HUES64 (cell line): Measurements from ENCODE around the gene OR6S1.
"Not testable (repeated sequence)": the region's sequence is repeated elsewhere in the genome, so short reads cannot be mapped to it uniquely, and the experiment has no call there.

ENCODE experiments used
- H3K27ac ChIP-seq: 2 replicates; pipeline ENCODE4 v1.7.0; 2013; ENCODE audit warnings: low read depth, low read length, inconsistent platforms
- H3K27me3 ChIP-seq: 2 replicates; pipeline ENCODE4 v1.6.1; 2013; ENCODE audit warnings: mild to moderate bottlenecking, low read length; ENCODE audit not compliant: insufficient read depth
- H3K36me3 ChIP-seq: 2 replicates; pipeline ENCODE4 v1.6.1; 2013; ENCODE audit warnings: mild to moderate bottlenecking, low read length; ENCODE audit not compliant: insufficient read depth
- H3K4me1 ChIP-seq: 2 replicates; pipeline ENCODE4 v1.6.1; 2013; ENCODE audit warnings: mild to moderate bottlenecking, low read length, moderate library complexity; ENCODE audit not compliant: insufficient read depth
- H3K4me3 ChIP-seq: 2 replicates; pipeline ENCODE4 v1.5.1; 2013; ENCODE audit warnings: mild to moderate bottlenecking, low read length, moderate library complexity
- H3K9ac ChIP-seq: 2 replicates; pipeline ENCODE4 v1.6.1; 2013; ENCODE audit warnings: mild to moderate bottlenecking, low read depth, low read length
- H3K9me3 ChIP-seq: 2 replicates; pipeline ENCODE4 v1.6.1; 2013; ENCODE audit warnings: low read depth, low read length; ENCODE audit not compliant: insufficient read depth
- WGBS: fragments of 150-250, 120-280 bp; methylation state at CpG from one replicate; pipeline ENCODE4 v1.1.7; 2013; ENCODE audit warnings: missing lambda C conversion rate; 5-methylcytosine and 5-hydroxymethylcytosine counted together

The OR6S1 gene

DNA sequence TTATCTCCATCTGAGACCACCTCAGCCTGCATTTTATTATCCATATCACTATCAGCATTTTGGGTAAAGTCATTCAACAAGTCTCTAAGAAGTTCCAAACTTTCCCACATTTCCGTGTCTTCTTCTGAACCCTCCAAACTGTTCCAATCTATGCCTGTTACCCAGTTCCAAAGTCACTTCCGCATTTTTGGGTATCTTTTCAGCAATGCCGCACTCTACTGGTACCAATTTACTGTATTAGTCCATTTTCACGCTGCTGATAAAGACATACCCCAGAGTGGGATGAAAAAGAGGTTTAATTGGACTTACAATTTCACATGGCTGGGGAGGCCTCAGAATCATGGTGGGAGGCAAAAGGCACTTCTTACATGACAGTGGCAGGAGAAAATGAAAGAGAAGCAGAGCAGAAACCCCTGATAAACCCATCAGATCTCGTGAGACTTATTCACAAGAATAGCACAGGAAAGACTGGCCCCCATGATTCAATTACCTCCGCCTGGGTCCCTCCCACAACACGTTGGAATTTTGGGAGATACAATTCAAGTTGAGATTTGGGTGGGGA, 25.0 kb upstream of the OR6S1 start:
- not testable (repeated sequence) for H3K4me3 ChIP-seq, H3K36me3 ChIP-seq, H3K9ac ChIP-seq, H3K27ac ChIP-seq, H3K9me3 ChIP-seq, H3K4me1 ChIP-seq
- 84% methylated on average over 7 of the region's 7 CpGs for WGBS
- H3K27me3 ChIP-seq: peaks cover 15% of the 10 kb centered on the region

DNA sequence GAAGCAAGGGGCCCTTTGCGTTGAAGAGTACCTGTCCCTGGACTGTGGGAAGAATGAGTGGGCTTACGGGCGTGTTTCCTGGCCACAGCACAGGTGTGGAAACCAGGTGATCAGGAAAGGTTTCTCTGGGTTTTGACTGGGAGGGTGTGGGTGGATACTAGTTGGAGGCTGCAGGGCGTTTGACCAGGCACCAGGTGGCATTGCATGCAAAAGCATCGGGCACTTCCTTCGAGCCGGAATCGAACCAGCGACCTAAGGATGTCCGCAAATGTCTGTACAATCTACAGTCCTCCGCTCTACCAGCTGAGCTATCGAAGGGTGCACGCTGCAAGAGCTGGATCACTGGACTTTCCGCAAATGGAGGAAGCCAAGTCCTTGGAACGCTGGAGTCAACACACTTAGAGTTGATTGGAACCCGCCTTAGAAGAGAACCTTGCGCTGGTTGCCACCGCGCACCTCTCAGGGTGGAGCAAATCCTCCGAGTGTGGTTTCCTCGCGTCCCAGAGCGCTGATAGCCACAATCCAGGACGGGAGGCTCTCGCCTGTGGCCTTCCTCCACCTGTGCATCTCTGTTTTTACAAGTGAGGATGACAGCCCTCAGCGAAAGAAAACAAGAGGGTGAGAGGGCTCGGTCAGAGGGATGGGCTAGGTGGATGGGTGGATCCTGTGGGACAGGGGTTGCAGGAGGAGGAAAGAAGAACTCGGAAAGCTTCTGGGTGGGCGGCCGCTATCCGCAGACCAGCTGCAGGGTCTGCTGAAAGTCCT, 21.7 kb upstream of the OR6S1 start:
- H3K27me3 ChIP-seq: peaks cover 21% of the 10 kb centered on the region
- H3K27ac ChIP-seq: no peak overlapping the region
- peaks cover under 1% of the 10 kb centered on the region; the same call in 1 of the 2 replicates for H3K4me1 ChIP-seq
- no peaks in the 10 kb centered on the region for H3K9me3 ChIP-seq
- H3K9ac ChIP-seq: peak overlapping the region; percentile 25; the same call in 1 of the 2 replicates
- WGBS: 1% methylated on average over 31 of the region's 31 CpGs
- H3K36me3 ChIP-seq: no peaks in the 10 kb centered on the region
- peak overlapping the region; percentile 75 for H3K4me3 ChIP-seq

DNA sequence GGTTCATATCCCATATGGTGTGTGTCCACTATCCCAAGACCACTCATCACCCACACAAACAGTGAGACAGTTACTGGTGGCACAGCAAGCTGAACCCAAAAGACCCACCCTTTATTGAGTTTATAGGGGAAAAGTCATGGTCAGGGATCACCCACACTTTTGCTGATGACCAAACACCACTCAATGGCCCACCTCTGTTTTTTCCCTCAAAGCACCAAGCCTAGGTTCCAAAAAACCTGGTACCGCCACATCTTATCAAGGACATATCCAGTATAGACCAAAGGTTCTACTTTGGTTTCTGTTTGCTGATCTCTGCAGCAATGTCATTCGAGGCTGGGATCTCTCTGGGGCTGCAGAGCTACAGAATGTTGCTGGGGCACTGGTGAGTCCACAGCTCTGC, 19.7 kb upstream of the OR6S1 start:
- WGBS: 85% methylated on average over 2 of the region's 2 CpGs
- no peak overlapping the region for H3K4me3 ChIP-seq
- no peak overlapping the region for H3K27ac ChIP-seq
- H3K27me3 ChIP-seq: peaks cover 31% of the 10 kb centered on the region
- no peaks in the 10 kb centered on the region for H3K36me3 ChIP-seq
- no peak overlapping the region for H3K9ac ChIP-seq
- H3K4me1 ChIP-seq: peaks cover 3% of the 10 kb centered on the region
- H3K9me3 ChIP-seq: no peaks in the 10 kb centered on the region

DNA sequence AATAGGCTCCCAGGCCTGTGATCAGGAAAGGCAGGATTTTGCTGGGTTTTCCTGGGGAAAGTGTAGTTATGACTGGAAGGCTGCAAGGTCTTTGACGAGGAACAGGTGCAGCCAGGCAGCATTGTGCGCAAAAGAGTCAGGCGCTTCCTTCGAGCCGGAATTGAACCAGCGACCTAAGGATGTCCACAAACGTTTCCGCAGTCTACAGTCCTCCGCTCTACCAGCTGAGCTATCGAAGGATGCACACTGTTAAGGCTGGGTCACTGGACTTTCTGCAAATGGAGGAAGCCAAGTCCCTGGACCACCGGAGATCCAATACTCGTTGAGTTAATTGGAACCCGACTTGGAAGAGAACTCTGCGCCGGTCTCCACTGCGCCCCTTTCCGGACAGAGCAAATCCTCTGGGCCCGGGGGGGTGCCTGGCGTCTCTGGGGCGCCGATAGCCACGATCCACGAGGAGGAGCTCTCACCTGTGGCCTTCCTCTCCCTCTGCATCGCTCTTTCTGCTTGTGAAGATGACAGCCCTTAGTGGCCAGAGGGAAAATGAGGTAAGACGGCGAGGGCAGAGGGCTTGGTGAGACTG, 18.4 kb upstream of the OR6S1 start:
- Histone ChIP-seq H3K4me3 (no peak overlapping the region; the same call in 1 of the 2 replicates), H3K27me3 (peaks cover 41% of the 10 kb centered on the region)
- WGBS: 84% methylated on average over 26 of the region's 26 CpGs

DNA sequence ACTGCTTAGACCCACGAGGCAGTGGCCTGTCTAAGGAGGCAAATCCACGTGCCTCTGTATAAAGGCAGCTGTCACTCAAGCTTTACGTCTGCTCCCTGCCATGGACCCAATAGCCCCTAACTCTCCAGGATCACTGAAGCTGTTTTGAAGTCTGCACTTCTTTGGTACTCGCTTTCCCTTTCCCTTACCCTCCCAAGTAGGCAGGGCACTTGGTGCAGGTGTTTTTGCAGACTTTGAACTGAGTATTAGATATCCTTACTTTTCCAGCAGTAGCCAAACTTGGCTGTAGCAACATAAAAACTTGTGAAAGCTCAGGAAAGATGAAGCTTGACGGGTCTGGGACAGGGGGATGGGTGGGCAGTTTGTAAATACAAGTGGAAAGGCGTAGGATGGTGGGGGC, 17.8 kb upstream of the OR6S1 start:
- H3K36me3 ChIP-seq: no peaks in the 10 kb centered on the region
- no peak overlapping the region for H3K27ac ChIP-seq
- peaks cover 39% of the 10 kb centered on the region for H3K27me3 ChIP-seq
- H3K9ac ChIP-seq: no peak overlapping the region
- 77% methylated on average over 6 of the region's 6 CpGs for WGBS
- H3K4me1 ChIP-seq: peaks cover 3% of the 10 kb centered on the region
- no peak overlapping the region; the same call in 1 of the 2 replicates for H3K4me3 ChIP-seq
- H3K9me3 ChIP-seq: no peaks in the 10 kb centered on the region

More for the DNA sequence above, 18.4 kb upstream of the OR6S1 start:
- H3K36me3 ChIP-seq: no peaks in the 10 kb centered on the region
- no peak overlapping the region for H3K9ac ChIP-seq
- H3K9me3 ChIP-seq: no peaks in the 10 kb centered on the region
- no peak overlapping the region for H3K27ac ChIP-seq
- peaks cover 3% of the 10 kb centered on the region for H3K4me1 ChIP-seq

DNA sequence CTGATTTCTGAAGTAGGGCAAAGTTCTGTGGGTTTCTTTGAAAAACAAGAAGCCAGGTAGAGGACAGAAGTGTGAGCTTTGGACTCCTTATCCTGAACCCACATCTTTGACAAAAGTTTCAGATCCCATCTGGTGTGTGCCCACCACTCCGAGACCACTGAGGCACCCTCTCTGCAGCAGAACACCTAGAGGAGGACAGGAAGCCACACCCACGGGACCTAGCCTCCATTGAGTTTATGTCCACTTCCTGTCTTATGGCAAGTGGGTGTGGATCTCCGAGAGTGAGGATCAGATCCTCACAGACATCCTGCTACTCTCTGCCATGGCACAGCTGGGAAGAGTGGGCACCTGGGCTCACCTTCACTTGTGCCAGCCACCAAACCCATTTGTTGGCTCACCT, 16.8 kb upstream of the OR6S1 start:
- H3K4me3 ChIP-seq: peak overlapping the region; percentile 47
- H3K27me3 ChIP-seq: peaks cover 36% of the 10 kb centered on the region
- no peak overlapping the region for H3K9ac ChIP-seq
- H3K27ac ChIP-seq: no peak overlapping the region
- H3K4me1 ChIP-seq: peaks cover 8% of the 10 kb centered on the region
- H3K9me3 ChIP-seq: no peaks in the 10 kb centered on the region
- no peaks in the 10 kb centered on the region for H3K36me3 ChIP-seq
- 91% methylated on average over 3 of the region's 3 CpGs for WGBS

DNA sequence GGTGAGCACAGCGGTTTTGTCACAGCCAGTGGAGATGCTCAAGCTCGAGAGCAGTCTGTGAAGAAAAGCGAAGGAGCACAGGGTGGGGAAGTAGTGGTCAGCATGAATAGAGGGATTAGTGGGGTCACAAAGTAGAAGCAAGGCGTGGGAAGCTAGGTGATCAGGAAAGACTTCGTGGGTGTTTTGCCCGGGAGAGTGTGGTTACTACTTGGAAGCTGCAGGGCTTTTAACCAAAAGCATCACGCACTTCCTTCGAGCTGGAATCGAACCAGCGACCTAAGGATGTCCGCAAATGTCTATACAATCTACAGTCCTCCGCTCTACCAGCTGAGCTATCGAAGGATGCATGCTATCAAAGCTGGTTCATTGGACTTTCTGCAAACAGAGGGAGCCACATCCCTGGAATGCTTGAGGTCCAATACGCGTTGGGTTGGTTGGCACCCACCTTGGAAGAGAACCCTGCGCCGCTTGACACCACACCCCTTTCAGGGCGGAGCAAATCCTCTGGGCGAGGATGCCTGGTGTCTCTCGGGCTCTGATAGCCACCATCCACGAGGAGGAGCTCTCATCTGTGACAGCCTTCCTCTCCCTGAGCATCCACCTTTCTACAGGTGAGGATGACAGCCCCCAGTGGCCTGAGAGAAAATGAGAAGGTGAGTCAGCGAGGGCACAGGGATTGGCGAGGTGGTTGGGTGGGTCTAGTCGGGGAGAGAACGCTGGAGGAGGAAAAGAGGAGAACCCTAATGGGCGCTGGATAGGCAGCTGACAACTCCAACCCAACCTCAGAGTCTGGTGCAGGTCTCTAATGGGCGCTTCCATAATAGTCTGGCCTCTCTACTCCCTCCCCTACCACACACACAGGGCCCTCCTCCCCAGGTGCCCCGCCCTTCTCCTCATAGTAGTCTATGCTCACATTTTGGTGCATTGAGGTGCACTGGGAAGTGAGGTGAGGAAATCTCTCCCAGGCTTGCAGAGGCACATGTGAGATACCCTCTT, 16.0 kb upstream of the OR6S1 start:
- WGBS: 20% methylated on average over 27 of the region's 28 CpGs
- Histone ChIP-seq H3K27ac (no peak overlapping the region), H3K9ac (no peak overlapping the region), H3K4me3 (peak overlapping the region; percentile 47), H3K27me3 (peaks cover 36% of the 10 kb centered on the region), H3K9me3 (no peaks in the 10 kb centered on the region), H3K36me3 (no peaks in the 10 kb centered on the region), H3K4me1 (peaks cover 8% of the 10 kb centered on the region)

DNA sequence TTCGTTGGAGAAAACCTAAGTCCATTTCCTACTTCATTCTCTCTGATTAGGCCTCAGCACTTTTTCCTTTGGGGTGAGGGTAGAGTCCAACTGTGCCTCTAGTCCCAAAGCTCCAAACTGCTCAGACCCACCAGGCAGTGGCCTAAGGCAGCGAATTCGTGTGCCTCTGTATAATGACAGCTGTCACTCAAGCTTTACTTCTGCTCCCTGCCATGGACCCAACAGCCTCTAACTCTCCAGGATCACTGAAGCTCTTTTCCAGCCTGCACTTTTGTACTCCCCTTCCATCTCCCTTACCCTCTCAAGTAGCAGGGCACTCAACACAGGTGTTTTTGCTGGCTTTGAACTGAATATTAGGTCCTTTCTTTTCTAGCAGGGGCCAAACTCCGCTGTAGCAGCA, 14.8 kb upstream of the OR6S1 start:
- no peak overlapping the region for H3K9ac ChIP-seq
- H3K27ac ChIP-seq: no peak overlapping the region
- H3K36me3 ChIP-seq: no peaks in the 10 kb centered on the region
- no peak overlapping the region for H3K4me3 ChIP-seq
- H3K27me3 ChIP-seq: peaks cover 36% of the 10 kb centered on the region
- 85% methylated on average over 4 of the region's 4 CpGs for WGBS
- H3K4me1 ChIP-seq: peaks cover 8% of the 10 kb centered on the region
- no peaks in the 10 kb centered on the region for H3K9me3 ChIP-seq

DNA sequence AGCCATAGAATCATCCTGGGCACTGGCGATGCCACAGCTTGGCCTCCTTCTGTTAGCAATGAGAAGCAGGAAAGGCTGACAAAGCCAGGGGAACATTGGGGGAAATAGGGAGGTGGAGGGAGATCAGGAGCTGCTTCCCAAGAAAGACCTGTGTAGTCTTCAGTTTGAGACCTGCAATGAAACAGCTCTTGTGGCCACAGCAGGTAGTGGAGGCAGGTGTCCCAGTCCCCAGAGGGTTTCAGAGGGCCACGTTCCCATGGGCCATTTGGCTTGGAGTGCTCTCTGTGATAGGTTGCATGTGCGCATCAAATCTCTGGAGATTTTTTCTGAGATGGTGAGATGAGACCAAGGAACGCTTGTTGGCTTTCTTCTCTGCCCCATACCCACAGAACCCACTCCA, 14.4 kb upstream of the OR6S1 start:
- peaks cover 8% of the 10 kb centered on the region for H3K4me1 ChIP-seq
- H3K27me3 ChIP-seq: peaks cover 36% of the 10 kb centered on the region
- no peak overlapping the region for H3K9ac ChIP-seq
- no peak overlapping the region for H3K27ac ChIP-seq
- no peaks in the 10 kb centered on the region for H3K9me3 ChIP-seq
- H3K36me3 ChIP-seq: no peaks in the 10 kb centered on the region
- H3K4me3 ChIP-seq: no peak overlapping the region
- 88% methylated on average over 4 of the region's 4 CpGs for WGBS

DNA sequence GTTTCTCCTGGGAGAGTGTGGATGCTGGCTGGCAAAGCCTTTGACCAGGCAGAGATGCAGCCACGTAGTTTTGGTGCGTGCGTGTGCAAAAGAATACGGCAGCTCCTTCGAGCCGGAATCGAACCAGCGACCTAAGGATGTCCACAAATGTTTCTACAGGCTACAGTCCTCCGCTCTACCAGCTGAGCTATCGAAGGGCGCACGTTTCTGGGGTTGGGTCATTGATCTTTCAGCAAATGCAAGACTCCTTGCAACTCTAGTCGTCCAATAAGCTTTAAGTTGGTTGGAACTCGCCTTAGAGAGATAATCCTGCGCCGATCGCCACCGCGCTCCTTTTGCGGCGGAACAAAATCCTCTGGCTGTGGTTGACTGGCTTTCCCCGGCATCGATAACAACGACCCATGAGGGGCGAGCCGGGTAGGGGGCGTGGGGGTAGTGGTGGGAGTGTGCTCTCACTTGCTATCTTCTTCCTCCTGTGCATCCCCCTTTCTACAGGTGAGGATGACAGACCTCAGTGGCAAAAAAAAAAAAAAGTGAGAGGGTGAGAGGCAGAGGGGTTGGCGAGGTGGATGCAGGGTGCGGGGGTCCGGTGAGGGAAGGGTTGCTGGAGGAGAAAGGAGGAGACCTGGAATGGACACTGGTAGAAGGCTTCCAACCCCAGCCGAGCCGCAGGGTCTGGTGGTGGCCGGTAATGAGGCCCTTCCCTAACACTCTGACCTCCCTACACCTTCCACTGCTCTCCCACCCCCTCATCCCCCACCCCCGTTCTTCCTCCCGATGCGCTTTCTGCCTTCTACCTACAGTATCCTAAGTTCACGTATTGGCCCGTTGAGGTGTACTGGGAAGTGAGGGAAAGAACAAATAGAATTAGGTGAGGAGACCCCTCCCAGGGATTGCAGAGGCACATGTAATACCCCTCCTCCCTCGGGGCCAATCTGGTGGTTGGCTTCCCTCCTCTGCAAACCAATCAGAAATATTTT, 11.8 kb upstream of the OR6S1 start:
- Histone ChIP-seq H3K36me3 (no peaks in the 10 kb centered on the region), H3K4me1 (peaks cover 8% of the 10 kb centered on the region), H3K4me3 (peak overlapping the region; percentile 75), H3K27ac (no peak overlapping the region), H3K9ac (no peak overlapping the region), H3K9me3 (no peaks in the 10 kb centered on the region), H3K27me3 (peaks cover 29% of the 10 kb centered on the region)
- WGBS: 2% methylated on average over 34 of the region's 39 CpGs
